DOHH2 (cell line): ENCODE results near the gene ROBO1.

Experiments used
- EZH2phosphoT487 ChIP-seq: fragments of 200-600 bp; sonication (generic); IDR thresholded peaks from 2 replicates; pipeline ENCODE4 v1.6.1; 2017; ENCODE audit warnings: borderline replicate concordance, mild to moderate bottlenecking, antibody characterized with exemption, low read length, moderate library complexity, mixed read lengths
- TF ChIP-seq, protein P1 (sequence below): fragments of 200-600 bp; sonication (generic); IDR thresholded peaks from one replicate; pipeline ENCODE4 v1.5.1; 2014; ENCODE audit warnings: antibody characterized with exemption, mild to moderate bottlenecking, low read depth, low read length; ENCODE audit not compliant: poor library complexity, severe bottlenecking

DNA sequence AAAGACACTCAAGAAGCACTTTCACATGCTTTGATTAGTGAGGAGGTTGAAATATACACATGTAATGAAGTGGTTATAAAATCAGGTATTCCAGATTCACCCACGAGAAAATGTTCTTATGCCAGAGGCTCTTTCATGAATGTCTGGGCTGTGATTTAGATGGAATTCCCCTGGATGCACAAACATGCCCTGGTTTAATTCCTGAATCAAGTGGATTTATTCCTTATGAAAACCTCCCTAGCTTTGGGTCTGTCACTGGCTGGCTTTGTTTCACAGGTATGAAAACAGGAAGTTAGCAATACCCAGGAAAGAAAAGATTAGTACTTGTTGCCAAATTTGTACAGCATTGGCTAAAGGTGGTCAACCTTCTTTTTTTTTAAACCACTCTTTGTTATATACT lies 1123.0 kb downstream of the ROBO1 start:
- TF ChIP-seq, protein P1, sequence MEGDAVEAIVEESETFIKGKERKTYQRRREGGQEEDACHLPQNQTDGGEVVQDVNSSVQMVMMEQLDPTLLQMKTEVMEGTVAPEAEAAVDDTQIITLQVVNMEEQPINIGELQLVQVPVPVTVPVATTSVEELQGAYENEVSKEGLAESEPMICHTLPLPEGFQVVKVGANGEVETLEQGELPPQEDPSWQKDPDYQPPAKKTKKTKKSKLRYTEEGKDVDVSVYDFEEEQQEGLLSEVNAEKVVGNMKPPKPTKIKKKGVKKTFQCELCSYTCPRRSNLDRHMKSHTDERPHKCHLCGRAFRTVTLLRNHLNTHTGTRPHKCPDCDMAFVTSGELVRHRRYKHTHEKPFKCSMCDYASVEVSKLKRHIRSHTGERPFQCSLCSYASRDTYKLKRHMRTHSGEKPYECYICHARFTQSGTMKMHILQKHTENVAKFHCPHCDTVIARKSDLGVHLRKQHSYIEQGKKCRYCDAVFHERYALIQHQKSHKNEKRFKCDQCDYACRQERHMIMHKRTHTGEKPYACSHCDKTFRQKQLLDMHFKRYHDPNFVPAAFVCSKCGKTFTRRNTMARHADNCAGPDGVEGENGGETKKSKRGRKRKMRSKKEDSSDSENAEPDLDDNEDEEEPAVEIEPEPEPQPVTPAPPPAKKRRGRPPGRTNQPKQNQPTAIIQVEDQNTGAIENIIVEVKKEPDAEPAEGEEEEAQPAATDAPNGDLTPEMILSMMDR = no peak
- no peak for TF ChIP-seq EZH2phosphoT487
